Ishikawa (cell line): ENCODE data around the gene TPD52L2.

Source experiments
- CREB1 ChIP-seq: IDR thresholded peaks from 2 replicates; pipeline ENCODE4 v1.6.1; 2012; ENCODE audit warnings: low read depth
- EGR1 ChIP-seq: IDR thresholded peaks from 2 replicates; pipeline ENCODE4 v1.6.1; 2012
- EP300 ChIP-seq: IDR thresholded peaks from 2 replicates; pipeline ENCODE4 v1.6.1; 2012; ENCODE audit warnings: borderline replicate concordance
- FOXM1 ChIP-seq: IDR thresholded peaks from 2 replicates; pipeline ENCODE4 v1.6.1; 2012; ENCODE audit warnings: low read depth, borderline replicate concordance
- MAX ChIP-seq: IDR thresholded peaks from 2 replicates; pipeline ENCODE4 v1.6.1; 2012
- NFIC ChIP-seq: IDR thresholded peaks from 2 replicates; pipeline ENCODE4 v1.6.1; 2012
- RAD21 ChIP-seq: IDR thresholded peaks from 2 replicates; pipeline ENCODE4 v1.6.1; 2012; ENCODE audit warnings: low read depth
- REST ChIP-seq: IDR thresholded peaks from 2 replicates; pipeline ENCODE4 v1.6.1; 2012; ENCODE audit warnings: low read depth, mild to moderate bottlenecking
- TAF1 ChIP-seq: IDR thresholded peaks from 2 replicates; pipeline ENCODE4 v1.6.1; 2012; ENCODE audit warnings: low read depth, mild to moderate bottlenecking
- TCF12 ChIP-seq: IDR thresholded peaks from 2 replicates; pipeline ENCODE4 v1.6.1; 2012; ENCODE audit warnings: low read depth
- TEAD4 ChIP-seq: IDR thresholded peaks from 2 replicates; pipeline ENCODE4 v1.6.1; 2012
- YY1 ChIP-seq: IDR thresholded peaks from 2 replicates; pipeline ENCODE4 v1.6.1; 2012; ENCODE audit warnings: low read depth
- ZBTB7A ChIP-seq: IDR thresholded peaks from 2 replicates; pipeline ENCODE4 v1.6.1; 2012; ENCODE audit warnings: low read depth

- TF ChIP-seq EP300 (no peak), CREB1 (no peak), REST (no peak), TCF12 (no peak), ZBTB7A (no peak), RAD21 (no peak), FOXM1 (no peak), YY1 (no peak), EGR1 (no peak), TAF1 (no peak), MAX (no peak), NFIC (no peak), TEAD4 (no peak)
These were observed 2.8 kb upstream of the TPD52L2 start for GRCh38 chr20:63861981-63862901.
